GM21526 (cell line): ENCODE measurements around the gene EFNA3.

ENCODE experiments used
- ATAC-seq: cut with Tn5 transposase; IDR thresholded peaks from one replicate; pipeline ENCODE4 v1.9.1; 2021; ENCODE audit warnings: moderate library complexity; ENCODE audit not compliant: unreplicated experiment, low FRiP score

Gene EFNA3

DNA sequence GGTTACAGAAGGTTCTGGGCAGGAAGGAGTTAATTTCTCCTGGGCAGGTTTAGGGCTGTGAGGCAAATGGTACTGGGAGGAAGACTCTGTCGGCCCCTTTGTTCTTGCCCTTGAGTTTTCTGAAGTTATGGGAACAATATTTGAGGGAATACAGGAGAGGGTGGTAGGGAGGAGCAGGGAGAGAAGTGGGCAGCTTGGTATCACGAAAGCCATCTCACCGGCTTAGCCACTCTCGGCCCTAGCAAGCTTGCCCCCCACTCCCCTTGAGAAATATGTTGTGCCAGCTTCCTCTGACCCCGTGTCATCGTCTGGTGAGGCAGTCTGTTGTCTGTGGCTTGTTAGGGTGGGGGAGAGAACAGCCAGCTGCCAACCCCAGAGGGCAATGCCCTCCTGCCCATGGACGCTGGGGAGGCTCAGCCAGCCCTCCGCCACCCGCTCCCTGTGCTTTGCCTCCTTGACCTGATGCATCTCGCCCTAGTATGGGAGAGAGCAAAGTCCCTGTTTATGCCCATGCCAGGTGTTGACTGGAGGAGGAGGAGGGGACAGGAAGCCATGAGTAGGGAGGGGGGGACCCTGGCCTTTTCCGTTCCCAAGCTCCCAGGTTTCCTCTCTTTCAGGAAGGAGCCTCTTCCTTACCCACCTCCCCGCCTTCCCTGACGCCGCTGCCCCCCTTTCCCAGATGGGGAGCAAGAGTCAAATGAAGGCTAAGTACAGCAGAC lies 50.3 kb downstream of the EFNA3 start:
- ATAC-seq = no peak

DNA sequence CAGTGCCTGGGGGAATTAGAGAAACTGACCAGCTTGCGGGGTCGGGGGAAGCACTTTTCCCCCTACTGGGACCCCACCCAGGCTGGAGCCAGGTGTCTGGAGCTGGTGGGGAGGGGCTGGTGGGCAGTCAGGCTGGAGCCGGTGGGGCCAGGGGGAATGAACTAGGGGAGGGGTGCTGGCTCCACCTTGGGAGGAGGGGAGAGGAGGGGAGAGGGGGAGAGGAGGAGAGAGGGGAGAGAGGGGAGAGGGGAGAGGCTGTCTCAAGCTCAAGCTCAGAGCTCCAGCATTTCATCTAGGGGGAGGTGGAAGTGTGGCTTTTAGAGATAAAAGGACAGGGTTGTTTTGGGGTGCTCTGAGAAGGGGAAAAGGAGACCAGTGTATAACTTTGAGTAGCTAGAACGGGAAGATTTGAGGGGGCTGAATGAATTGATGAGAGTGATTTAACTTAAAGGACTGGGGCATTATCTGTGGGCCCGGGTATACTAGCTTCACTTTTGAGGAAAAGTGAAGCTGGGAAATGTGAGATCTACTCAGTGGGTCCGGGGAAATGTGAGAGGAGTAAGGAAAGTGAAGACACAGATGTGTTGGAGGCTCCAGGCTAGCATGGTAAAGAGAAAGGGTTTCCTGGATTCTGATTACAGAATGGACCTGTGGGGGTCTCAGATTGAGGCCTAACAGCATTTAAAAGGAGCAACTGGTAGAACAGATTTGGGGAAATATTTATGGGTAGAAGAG lies 51.8 kb downstream of the EFNA3 start:
- no peak for ATAC-seq

GRCh38 chr1:155131285-155131684 lies 52.6 kb downstream of the EFNA3 start:
- no peak for ATAC-seq

- ATAC-seq = no peak
These were observed 53.2 kb downstream of the EFNA3 start for GRCh38 chr1:155131856-155132255.

- no peak for ATAC-seq
These were observed 55.2 kb downstream of the EFNA3 start for GRCh38 chr1:155133799-155134281.

GRCh38 chr1:155134322-155134721 lies 55.7 kb downstream of the EFNA3 start:
- ATAC-seq = no peak

GRCh38 chr1:155134880-155135414 lies 56.3 kb downstream of the EFNA3 start:
- no peak for ATAC-seq

GRCh38 chr1:155135415-155136028 lies 56.9 kb downstream of the EFNA3 start, which contains the start of gene SLC50A1:
TSS of gene SLC50A1 (plus strand) at chr1:155135852. CDS start at chr1:155135912, 60 bp downstream.
- ATAC-seq = peak; percentile 56

DNA sequence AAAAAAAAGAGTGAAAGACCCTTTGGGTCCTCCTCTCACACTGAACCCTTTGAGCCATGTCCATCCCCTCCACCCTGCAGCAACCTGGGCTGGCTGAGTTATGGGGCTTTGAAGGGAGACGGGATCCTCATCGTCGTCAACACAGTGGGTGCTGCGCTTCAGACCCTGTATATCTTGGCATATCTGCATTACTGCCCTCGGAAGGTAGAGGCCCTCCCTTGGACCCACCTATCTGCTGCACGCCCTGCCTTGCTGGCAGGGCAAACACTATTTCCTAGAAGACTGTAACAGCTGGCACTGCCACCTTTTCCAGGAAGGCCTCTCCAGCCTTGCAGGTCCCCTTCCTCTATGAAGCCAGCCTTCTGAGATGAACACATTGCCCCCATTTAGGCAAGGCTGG lies 58.1 kb downstream of the EFNA3 start:
- no peak for ATAC-seq
